Glutamatergic neuron (in vitro differentiated cells): ENCODE measurements around the gene ZAP70. TPM values are rescaled to one million over a fixed set of nuclear protein-coding genes. Genes with fewer than 3 reads are reported as not detected.
A peak's percentile ranks its signal among the peaks of the same experiment; 100 is the strongest.

Source experiments
- DNase-seq: peaks from one replicate; pipeline ENCODE4 v3.0.0; 2022
- H3K27ac Mint-ChIP-seq: one replicate; pipeline ENCODE4 v1.8.0; 2020; ENCODE audit warnings: mild to moderate bottlenecking, mixed read lengths, inconsistent platforms; ENCODE audit not compliant: unreplicated experiment
- H3K27me3 Mint-ChIP-seq: one replicate; pipeline ENCODE4 v1.8.0; 2020; ENCODE audit warnings: mild to moderate bottlenecking, moderate library complexity, mixed read lengths, inconsistent platforms; ENCODE audit not compliant: unreplicated experiment
- H3K36me3 Mint-ChIP-seq: one replicate; pipeline ENCODE4 v1.8.0; 2020; ENCODE audit warnings: mild to moderate bottlenecking, mixed read lengths, inconsistent platforms; ENCODE audit not compliant: unreplicated experiment
- H3K4me1 Mint-ChIP-seq: one replicate; pipeline ENCODE4 v1.8.0; 2020; ENCODE audit warnings: mild to moderate bottlenecking, low read depth, mixed read lengths, inconsistent platforms; ENCODE audit not compliant: unreplicated experiment
- H3K4me3 Mint-ChIP-seq: one replicate; pipeline ENCODE4 v1.8.0; 2020; ENCODE audit warnings: mild to moderate bottlenecking, mixed read lengths, inconsistent platforms; ENCODE audit not compliant: unreplicated experiment
- H3K9me3 Mint-ChIP-seq: one replicate; pipeline ENCODE4 v1.8.0; 2020; ENCODE audit warnings: mild to moderate bottlenecking, moderate library complexity, mixed read lengths, inconsistent platforms; ENCODE audit not compliant: unreplicated experiment
- total RNA-seq: library from RNA; stranded (reverse); fragmentation: NEBNext Ultra II Directional; extraction: Animal tissue kit (Norgen Biotek cat#: 25700); gene quantifications from one replicate; pipeline ENCODE4 v1.2.1, GENCODE V29; 2021; ENCODE audit not compliant: unreplicated experiment
- TF ChIP-seq, protein P1 (sequence below): fragments of 200-600 bp; sonication (generic); IDR thresholded peaks from one replicate; pipeline ENCODE4 v1.5.0; 2021; ENCODE audit not compliant: partially characterized antibody, unreplicated experiment

ZAP70 gene
- total RNA-seq, 1 donor from 2014 or later = 1.3 TPM

DNA sequence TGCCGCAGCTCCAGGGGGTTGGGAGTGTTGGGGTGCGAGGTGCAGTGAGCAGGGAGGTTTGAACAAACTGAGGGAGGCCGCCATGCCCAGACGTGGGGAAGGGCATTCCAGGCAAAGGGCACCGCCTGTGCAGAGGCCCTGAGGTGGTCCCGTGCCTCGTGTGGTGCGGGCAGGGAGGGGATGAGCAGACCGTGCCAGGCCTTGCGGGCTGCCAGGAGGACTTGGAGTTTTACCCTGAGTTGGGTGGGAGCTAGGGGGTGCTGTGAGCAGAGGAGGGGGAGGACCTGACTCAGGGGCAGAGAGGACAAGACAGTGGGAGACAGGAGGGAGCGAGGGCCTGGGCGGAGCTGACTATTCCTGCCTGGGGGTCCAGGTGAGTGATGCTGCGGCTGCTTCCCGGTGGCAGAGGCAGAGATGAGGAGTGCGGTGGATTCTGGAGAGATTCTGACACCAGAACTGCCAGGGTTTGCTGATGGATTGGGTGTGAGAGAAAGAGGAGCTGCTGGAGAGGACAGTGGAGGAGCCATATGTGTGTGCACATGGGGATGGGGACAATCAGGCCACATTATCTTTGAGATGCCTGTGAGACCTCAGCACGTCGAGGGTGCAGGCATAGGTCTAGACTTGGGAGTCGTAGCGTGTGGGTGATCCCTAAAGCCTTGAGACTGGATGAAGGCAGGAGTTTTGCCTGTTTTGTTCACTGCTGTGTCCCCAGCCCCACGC is 23.4 kb downstream of the ZAP70 start:
- peak overlapping the region; percentile 49 for H3K27ac Mint-ChIP-seq
- TF ChIP-seq, protein P1, sequence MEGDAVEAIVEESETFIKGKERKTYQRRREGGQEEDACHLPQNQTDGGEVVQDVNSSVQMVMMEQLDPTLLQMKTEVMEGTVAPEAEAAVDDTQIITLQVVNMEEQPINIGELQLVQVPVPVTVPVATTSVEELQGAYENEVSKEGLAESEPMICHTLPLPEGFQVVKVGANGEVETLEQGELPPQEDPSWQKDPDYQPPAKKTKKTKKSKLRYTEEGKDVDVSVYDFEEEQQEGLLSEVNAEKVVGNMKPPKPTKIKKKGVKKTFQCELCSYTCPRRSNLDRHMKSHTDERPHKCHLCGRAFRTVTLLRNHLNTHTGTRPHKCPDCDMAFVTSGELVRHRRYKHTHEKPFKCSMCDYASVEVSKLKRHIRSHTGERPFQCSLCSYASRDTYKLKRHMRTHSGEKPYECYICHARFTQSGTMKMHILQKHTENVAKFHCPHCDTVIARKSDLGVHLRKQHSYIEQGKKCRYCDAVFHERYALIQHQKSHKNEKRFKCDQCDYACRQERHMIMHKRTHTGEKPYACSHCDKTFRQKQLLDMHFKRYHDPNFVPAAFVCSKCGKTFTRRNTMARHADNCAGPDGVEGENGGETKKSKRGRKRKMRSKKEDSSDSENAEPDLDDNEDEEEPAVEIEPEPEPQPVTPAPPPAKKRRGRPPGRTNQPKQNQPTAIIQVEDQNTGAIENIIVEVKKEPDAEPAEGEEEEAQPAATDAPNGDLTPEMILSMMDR = no peak
- no peaks in the 10 kb centered on the region for H3K4me1 Mint-ChIP-seq
- H3K27me3 Mint-ChIP-seq = peaks cover 5% of the 10 kb centered on the region
- DNase-seq = no peak
- H3K36me3 Mint-ChIP-seq = no peaks in the 10 kb centered on the region
- peaks cover 11% of the 10 kb centered on the region for H3K9me3 Mint-ChIP-seq
- no peak overlapping the region for H3K4me3 Mint-ChIP-seq

DNA sequence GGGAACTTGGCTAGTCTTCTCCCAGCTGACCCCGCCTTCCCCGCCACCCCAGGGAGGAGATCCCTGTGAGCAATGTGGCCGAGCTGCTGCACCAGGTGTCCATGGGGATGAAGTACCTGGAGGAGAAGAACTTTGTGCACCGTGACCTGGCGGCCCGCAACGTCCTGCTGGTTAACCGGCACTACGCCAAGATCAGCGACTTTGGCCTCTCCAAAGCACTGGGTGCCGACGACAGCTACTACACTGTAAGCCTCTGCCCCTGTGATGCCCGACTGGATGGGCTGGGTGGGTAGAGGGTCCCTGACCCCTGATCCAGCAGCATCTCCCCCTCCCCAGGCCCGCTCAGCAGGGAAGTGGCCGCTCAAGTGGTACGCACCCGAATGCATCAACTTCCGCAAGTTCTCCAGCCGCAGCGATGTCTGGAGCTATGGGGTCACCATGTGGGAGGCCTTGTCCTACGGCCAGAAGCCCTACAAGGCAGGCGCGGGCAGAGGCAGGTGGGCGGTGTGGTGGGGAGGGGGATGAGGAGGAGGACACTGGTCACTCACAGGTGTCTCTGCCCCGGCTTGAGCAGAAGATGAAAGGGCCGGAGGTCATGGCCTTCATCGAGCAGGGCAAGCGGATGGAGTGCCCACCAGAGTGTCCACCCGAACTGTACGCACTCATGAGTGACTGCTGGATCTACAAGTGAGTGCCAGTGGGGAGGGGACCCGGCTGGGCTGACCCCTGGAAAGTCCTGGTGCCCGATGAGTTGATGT is 24.2 kb downstream of the ZAP70 start:
- Mint-ChIP-seq H3K36me3 (no peaks in the 10 kb centered on the region), H3K9me3 (peaks cover 12% of the 10 kb centered on the region), H3K4me3 (no peak overlapping the region), H3K4me1 (no peaks in the 10 kb centered on the region), H3K27me3 (peaks cover 5% of the 10 kb centered on the region), H3K27ac (no peak overlapping the region)
- DNase-seq = no peak
- TF ChIP-seq, protein P1 = no peak

DNA sequence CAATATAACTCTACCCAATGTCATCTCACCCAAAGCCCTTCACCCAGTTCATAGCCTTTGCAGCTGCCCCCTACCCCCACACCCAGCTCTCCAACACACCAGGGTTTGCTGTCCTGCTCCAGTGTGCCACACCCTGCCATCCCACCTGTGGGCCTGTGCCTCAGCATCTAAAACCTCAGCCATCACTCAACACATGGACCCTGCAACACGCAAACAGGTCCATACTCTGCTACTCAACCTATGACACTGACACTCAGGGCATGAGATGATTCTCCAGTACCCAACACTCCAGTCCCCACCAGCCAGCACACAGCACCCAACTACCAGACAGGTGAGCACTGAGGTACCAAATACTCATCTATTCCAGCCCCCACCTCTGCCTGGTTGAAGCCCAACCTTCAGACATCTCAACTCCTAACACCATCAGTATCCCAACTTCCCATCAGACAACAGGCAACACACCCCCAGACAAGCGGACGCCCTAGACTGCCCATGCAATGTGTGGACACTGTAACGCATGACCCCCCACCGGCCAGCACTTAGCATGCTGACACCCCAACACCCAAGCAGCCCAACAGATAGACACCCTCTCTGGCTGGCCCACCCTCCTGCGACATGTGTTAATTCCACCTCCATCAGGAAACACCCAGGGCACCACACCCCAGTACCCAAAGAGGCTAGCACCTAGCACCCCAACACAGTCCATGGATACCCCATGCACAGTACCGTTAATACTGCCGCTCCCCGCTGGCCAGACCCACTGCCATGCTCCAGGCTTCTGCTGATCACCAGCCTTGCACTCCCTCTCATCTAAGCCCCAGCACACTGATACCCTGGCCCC is 25.0 kb downstream of the ZAP70 start:
- Mint-ChIP-seq H3K4me1 (no peaks in the 10 kb centered on the region), H3K36me3 (no peaks in the 10 kb centered on the region), H3K27ac (peak overlapping the region; percentile 40), H3K9me3 (peaks cover 12% of the 10 kb centered on the region), H3K4me3 (no peak overlapping the region), H3K27me3 (peaks cover 5% of the 10 kb centered on the region)
- no peak for DNase-seq
- TF ChIP-seq, protein P1 = no peak

DNA sequence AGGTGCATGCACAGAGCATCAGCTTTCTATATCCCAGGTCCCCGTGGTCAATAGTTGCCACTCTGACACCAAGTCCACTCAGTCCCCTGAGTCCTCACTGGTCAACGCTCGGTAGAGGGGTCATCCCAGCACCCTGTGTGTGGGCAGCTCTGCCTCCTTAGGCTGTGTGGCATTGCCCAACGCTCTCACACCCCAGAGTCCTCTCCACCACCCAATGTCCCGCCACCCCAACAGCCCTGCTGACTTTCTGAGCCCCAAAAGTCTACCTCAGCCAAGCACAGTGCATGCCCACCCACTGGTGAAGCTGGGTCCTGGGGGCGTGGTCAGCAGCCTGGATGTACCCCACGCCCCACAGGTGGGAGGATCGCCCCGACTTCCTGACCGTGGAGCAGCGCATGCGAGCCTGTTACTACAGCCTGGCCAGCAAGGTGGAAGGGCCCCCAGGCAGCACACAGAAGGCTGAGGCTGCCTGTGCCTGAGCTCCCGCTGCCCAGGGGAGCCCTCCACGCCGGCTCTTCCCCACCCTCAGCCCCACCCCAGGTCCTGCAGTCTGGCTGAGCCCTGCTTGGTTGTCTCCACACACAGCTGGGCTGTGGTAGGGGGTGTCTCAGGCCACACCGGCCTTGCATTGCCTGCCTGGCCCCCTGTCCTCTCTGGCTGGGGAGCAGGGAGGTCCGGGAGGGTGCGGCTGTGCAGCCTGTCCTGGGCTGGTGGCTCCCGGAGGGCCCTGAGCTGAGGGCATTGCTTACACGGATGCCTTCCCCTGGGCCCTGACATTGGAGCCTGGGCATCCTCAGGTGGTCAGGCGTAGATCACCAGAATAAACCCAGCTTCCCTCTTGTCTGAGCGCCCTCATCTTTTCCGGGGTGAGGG is 25.9 kb downstream of the ZAP70 start:
- H3K4me3 Mint-ChIP-seq = no peak overlapping the region
- H3K27ac Mint-ChIP-seq = no peak overlapping the region
- peaks cover 5% of the 10 kb centered on the region for H3K27me3 Mint-ChIP-seq
- H3K36me3 Mint-ChIP-seq = peaks cover 7% of the 10 kb centered on the region
- H3K4me1 Mint-ChIP-seq = no peaks in the 10 kb centered on the region
- TF ChIP-seq, protein P1 = no peak
- DNase-seq = no peak
- H3K9me3 Mint-ChIP-seq = peaks cover 12% of the 10 kb centered on the region
